BE2C (cell line): Measurements from ENCODE around the gene PAQR6.

Experiments
- DNase-seq: peaks from one replicate; pipeline ENCODE4 v3.0.0-alpha.2; 2020
- H3K27me3 ChIP-seq: fragments of 250-450 bp; sonication (Bioruptor Pico); 2 replicates; pipeline ENCODE4 v1.5.1; 2020; ENCODE audit warnings: mild to moderate bottlenecking
- H3K36me3 ChIP-seq: fragments of 250-450 bp; sonication (Bioruptor Pico); 2 replicates; pipeline ENCODE4 v1.5.1; 2020; ENCODE audit warnings: mild to moderate bottlenecking
- H3K4me1 ChIP-seq: fragments of 250-450 bp; sonication (Bioruptor Pico); 2 replicates; pipeline ENCODE4 v1.5.1; 2020
- H3K4me3 ChIP-seq: 2 replicates; pipeline ENCODE4 v1.5.1; 2011; ENCODE audit warnings: low read depth, low read length
- H3K9me3 ChIP-seq: fragments of 250-450 bp; sonication (Bioruptor Pico); 2 replicates; pipeline ENCODE4 v1.5.1; 2020
- TF ChIP-seq, protein P1 (sequence below): IDR thresholded peaks from 2 replicates; pipeline ENCODE4 v1.5.1; 2012; ENCODE audit warnings: mild to moderate bottlenecking, low read depth, low read length

Gene PAQR6

DNA sequence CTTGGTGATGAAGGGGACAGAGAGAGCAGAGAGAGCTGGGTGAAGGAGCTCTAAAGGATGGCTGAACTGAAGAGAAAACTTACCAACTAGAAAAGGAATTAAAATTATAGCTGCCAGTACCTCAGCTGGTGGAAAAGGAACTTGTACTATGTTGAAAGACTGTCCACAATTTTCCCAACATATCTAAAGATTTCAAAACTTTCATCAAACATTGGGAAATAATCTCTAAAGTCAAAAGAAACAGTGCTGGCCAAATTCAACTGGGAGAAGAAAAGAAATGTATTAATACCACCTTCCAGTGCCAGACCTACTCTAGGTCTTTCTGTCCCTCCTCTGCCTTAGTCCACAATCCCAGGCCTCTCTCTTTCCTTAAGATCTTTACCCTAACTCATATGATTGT, 28.7 kb upstream of the PAQR6 start:
- peaks cover 95% of the 10 kb centered on the region for H3K36me3 ChIP-seq
- TF ChIP-seq, protein P1, sequence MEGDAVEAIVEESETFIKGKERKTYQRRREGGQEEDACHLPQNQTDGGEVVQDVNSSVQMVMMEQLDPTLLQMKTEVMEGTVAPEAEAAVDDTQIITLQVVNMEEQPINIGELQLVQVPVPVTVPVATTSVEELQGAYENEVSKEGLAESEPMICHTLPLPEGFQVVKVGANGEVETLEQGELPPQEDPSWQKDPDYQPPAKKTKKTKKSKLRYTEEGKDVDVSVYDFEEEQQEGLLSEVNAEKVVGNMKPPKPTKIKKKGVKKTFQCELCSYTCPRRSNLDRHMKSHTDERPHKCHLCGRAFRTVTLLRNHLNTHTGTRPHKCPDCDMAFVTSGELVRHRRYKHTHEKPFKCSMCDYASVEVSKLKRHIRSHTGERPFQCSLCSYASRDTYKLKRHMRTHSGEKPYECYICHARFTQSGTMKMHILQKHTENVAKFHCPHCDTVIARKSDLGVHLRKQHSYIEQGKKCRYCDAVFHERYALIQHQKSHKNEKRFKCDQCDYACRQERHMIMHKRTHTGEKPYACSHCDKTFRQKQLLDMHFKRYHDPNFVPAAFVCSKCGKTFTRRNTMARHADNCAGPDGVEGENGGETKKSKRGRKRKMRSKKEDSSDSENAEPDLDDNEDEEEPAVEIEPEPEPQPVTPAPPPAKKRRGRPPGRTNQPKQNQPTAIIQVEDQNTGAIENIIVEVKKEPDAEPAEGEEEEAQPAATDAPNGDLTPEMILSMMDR: no peak
- H3K9me3 ChIP-seq: no peaks in the 10 kb centered on the region
- no peaks in the 10 kb centered on the region for H3K27me3 ChIP-seq
- DNase-seq: no peak
- no peak overlapping the region for H3K4me3 ChIP-seq
- H3K4me1 ChIP-seq: peaks cover 5% of the 10 kb centered on the region; the same call in 1 of the 2 replicates

DNA sequence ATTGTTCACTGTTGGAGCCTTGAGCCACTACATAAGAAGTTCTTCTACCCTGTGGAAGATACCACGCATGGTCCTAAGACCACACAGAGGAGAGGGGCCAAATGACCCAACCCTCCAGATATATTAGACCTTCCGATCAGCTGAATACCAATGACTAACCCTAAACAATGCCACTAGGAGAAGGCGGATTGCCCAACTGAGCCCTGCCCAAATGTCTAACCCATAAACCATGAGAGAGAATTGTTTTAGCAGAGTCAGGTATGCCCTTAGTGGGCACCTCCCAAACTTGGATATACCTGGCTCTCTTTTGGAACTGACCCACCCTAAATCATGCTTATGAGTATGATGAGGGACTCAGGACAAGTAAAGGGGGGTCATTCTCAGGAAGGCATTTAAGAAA, 22.5 kb upstream of the PAQR6 start:
- Histone ChIP-seq H3K27me3 (no peaks in the 10 kb centered on the region), H3K9me3 (no peaks in the 10 kb centered on the region), H3K4me1 (no peaks in the 10 kb centered on the region), H3K4me3 (no peak overlapping the region), H3K36me3 (peaks cover 97% of the 10 kb centered on the region)
- TF ChIP-seq, protein P1: no peak
- DNase-seq: no peak

DNA sequence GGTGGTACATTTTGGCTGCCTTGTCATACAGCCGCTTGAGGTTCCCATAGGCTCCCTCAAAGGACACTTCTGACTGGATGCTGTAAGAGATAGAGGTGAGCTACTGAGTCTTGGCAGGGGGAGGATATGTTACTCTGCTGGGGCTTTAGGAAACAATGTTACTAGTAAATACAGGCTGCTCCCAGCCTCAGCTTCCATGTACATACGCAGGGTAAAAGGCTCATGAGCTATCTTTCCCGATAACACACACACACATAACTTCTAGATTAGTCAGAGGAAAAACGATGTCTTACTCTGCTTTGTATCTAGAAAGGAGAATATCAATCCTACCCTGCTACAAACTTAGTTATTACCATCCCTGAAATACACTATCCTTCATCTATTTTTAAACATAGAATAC, 20.5 kb upstream of the PAQR6 start:
- H3K36me3 ChIP-seq: peaks cover 96% of the 10 kb centered on the region
- H3K4me1 ChIP-seq: no peaks in the 10 kb centered on the region
- no peak for DNase-seq
- H3K27me3 ChIP-seq: no peaks in the 10 kb centered on the region
- TF ChIP-seq, protein P1: no peak
- H3K9me3 ChIP-seq: no peaks in the 10 kb centered on the region
- H3K4me3 ChIP-seq: no peak overlapping the region

DNA sequence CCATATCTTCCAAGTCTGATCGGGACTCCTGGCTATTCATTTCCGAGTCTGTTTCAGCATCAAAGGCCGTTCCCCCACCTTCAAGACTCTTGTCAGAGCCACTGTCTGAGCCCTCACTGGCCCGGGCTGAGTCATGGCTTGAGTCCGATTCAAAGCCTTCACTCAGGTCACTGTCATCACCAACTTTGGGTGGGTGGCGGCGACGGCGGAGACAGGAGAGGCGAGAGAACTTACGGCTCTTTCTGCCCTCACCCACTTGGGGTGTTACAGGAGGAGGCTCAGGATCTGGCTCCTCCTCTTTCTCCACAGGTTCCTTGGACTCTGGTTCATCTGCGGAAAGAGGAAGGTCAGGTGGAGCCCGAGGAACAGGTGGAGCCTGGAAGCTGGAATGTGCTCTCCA, 18.2 kb upstream of the PAQR6 start:
- no peaks in the 10 kb centered on the region for H3K9me3 ChIP-seq
- DNase-seq: no peak
- TF ChIP-seq, protein P1: no peak
- H3K4me3 ChIP-seq: no peak overlapping the region
- peaks cover 94% of the 10 kb centered on the region for H3K36me3 ChIP-seq
- H3K27me3 ChIP-seq: no peaks in the 10 kb centered on the region
- no peaks in the 10 kb centered on the region; the same call in 1 of the 2 replicates for H3K4me1 ChIP-seq

DNA sequence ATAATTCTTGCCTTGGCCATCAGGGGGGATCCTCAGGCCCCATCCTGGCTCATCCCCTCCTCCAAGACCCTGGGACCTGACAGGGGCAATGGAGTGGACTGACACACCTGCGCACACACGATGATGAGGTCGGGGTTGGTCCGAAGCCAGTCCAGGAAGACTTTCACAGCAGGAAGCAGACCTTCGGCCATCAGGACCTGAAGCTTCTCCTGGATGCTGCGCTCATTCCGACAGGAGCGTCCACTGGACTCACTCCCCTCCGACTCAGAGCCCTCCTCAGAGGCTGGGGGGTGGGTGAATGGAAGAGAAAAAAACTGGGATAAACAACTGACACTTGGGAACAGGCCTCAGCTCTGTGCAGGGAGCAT, 15.4 kb upstream of the PAQR6 start:
- Histone ChIP-seq H3K9me3 (no peaks in the 10 kb centered on the region), H3K36me3 (peaks cover 94% of the 10 kb centered on the region), H3K27me3 (no peaks in the 10 kb centered on the region), H3K4me3 (no peak overlapping the region), H3K4me1 (peaks cover 8% of the 10 kb centered on the region)
- TF ChIP-seq, protein P1: no peak
- no peak for DNase-seq

DNA sequence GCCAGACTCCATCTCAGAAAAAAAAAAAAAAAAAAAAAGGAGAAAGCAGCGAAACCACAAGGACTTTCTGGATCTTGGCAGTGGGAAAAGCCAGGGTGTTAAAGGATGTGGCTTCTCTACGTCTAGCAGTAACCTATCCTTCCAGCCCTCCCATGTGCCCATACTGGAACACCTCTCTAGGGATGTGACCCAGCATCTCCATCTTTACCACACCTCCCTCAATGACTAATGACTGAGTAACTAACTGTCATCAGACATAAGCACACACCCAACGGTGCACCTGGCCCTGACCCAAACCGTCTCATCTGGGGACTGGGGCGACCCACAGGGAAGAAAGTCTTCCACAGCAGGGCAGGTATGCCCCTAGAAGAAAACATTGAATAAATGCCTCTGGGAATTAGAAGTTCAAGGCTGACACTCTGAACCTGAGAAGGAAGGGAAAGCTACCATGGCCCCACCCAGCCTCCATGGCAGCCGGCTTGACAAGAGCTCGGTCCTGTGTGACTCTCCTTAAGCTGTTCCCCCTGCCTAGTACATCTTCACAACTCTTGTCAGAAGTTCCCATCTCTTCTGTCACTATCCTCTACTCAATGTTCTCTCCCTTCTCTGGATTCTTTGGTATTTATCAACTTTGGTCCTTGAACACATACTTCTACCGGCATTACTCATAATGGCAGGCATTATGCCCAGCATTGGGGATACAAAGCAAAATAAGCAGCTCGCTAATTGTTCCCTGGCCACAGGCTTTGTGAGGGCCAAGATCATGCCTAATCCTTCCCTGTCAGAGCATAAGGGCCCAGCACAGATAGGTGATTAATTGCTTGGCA, 14.8 kb upstream of the PAQR6 start:
- H3K27me3 ChIP-seq: no peaks in the 10 kb centered on the region
- DNase-seq: no peak
- TF ChIP-seq, protein P1: no peak
- peaks cover 94% of the 10 kb centered on the region for H3K36me3 ChIP-seq
- H3K4me3 ChIP-seq: no peak overlapping the region
- H3K4me1 ChIP-seq: peaks cover 14% of the 10 kb centered on the region
- no peaks in the 10 kb centered on the region for H3K9me3 ChIP-seq
